ENCODE measurements around the gene KIF3C.
"Not testable (repeated sequence)": the region's sequence is repeated elsewhere in the genome, so short reads cannot be mapped to it uniquely, and the experiment has no call there.

KIF3C gene

GRCh38 chr2:25982273-25982967, at the start of gene KIF3C:
TSS of gene KIF3C (minus strand) at chr2:25982497. CDS start at chr2:25981917, 580 bp downstream.
- peak; percentile 77 for DNase-seq

GRCh38 chr2:26028083-26028482, 45.8 kb upstream of the KIF3C start:
- not testable (repeated sequence) for DNase-seq

GRCh38 chr2:26025509-26025908, 43.2 kb upstream of the KIF3C start:
- DNase-seq = no peak

GRCh38 chr2:26024260-26024659, 42.0 kb upstream of the KIF3C start:
- no peak for DNase-seq

GRCh38 chr2:26020231-26020640, 37.9 kb upstream of the KIF3C start:
- no peak for DNase-seq

GRCh38 chr2:26018184-26019055, 36.1 kb upstream of the KIF3C start:
- DNase-seq = peak; percentile 75

- DNase-seq = no peak
Observed at GRCh38 chr2:26017464-26018183, 35.3 kb upstream of the KIF3C start.

GRCh38 chr2:26016706-26017045, 34.4 kb upstream of the KIF3C start:
- not testable (repeated sequence) for DNase-seq

- peak; percentile 17 for DNase-seq
Observed at GRCh38 chr2:26016012-26016705, 33.9 kb upstream of the KIF3C start.

- no peak for DNase-seq
Observed at GRCh38 chr2:26013668-26014067, 31.4 kb upstream of the KIF3C start.

GRCh38 chr2:26011990-26012856, 29.9 kb upstream of the KIF3C start:
- DNase-seq = peak; percentile 27

- DNase-seq = no peak
Observed at GRCh38 chr2:26011609-26011989, 29.3 kb upstream of the KIF3C start.

GRCh38 chr2:26010943-26011342, 28.6 kb upstream of the KIF3C start:
- no peak for DNase-seq

GRCh38 chr2:26009567-26009963, 27.3 kb upstream of the KIF3C start:
- DNase-seq = no peak

- DNase-seq = peak; percentile 72
Observed at GRCh38 chr2:26008851-26009566, 26.7 kb upstream of the KIF3C start.

- no peak for DNase-seq
Observed at GRCh38 chr2:26008095-26008494, 25.8 kb upstream of the KIF3C start.

GRCh38 chr2:26002632-26003310, 20.5 kb upstream of the KIF3C start:
- peak; percentile 35 for DNase-seq

GRCh38 chr2:26001743-26002351, 19.6 kb upstream of the KIF3C start:
- DNase-seq = no peak

GRCh38 chr2:26000561-26001082, 18.3 kb upstream of the KIF3C start:
- DNase-seq = no peak

- DNase-seq = not testable (repeated sequence)
Observed at GRCh38 chr2:25999406-25999805, 17.1 kb upstream of the KIF3C start.

Measured in OCI-M1 (cell line).